Body of pancreas (tissue), 4 donors: Measurements from ENCODE around the gene GABRB1. TPM values are rescaled to one million over a fixed set of nuclear protein-coding genes. Genes with fewer than 3 reads are reported as not detected.
A peak's percentile ranks its signal among the peaks of the same experiment; 100 is the strongest.

Experiments used
- ATAC-seq: fragments of 150-250 bp; one replicate; pipeline ENCODE4 v1.9.1; 2016
- DNase-seq, 4 donors: peaks; one replicate each; pipeline ENCODE4 v3.0.0-alpha.2; 2019
- H3K27ac ChIP-seq, 4 donors: fragments of 200-600 bp; sonication (generic); 1 replicate in 3 of 4; 2 replicates in 1 of 4; pipeline versions ENCODE4 v1.5.1 to v1.6.1; 2016 to 2019; ENCODE audit warnings: mild to moderate bottlenecking in 1 of 4, mixed read lengths in 1 of 4, moderate library complexity in 1 of 4
- H3K27me3 ChIP-seq, 2 donors: fragments of 200-600 bp; sonication (generic); one replicate each; pipeline ENCODE4 v1.6.0; 2016; ENCODE audit warnings: mild to moderate bottlenecking in 1 of 2
- H3K36me3 ChIP-seq, 2 donors: fragments of 200-600 bp; sonication (generic); replicated peaks in 1 of 2; 2 replicates each; pipeline ENCODE4 v1.5.1; 2016; ENCODE audit warnings: low read depth in 2 of 2; ENCODE audit not compliant: insufficient read depth in 1 of 2
- H3K4me1 ChIP-seq: fragments of 200-600 bp; sonication (generic); one replicate; pipeline ENCODE4 v1.6.0; 2016
- H3K4me3 ChIP-seq, 2 donors: fragments of 200-600 bp; sonication (generic); 1 replicate in 1 of 2; 2 replicates in 1 of 2; pipeline ENCODE4 v1.5.1; 2016 to 2019
- H3K9me3 ChIP-seq, 3 donors: fragments of 200-600 bp; sonication (generic); 1 replicate in 2 of 3; 2 replicates in 1 of 3; pipeline ENCODE4 v1.5.1; 2016
- CTCF ChIP-seq, 7 experiments: fragments of 450-650 bp in 4 of 7; fragments of 200-600 bp in 3 of 7; sonication (generic) in 3 of 7; IDR thresholded peaks; one replicate each; pipeline ENCODE4 v1.5.1; 2016 to 2019; ENCODE audit warnings: antibody characterized with exemption in 7 of 7
- POLR2A ChIP-seq, 3 donors: fragments of 450-650 bp; IDR thresholded peaks; one replicate each; pipeline ENCODE4 v1.6.1; 2016; ENCODE audit warnings: antibody characterized with exemption in 3 of 3, mild to moderate bottlenecking in 2 of 3
- WGBS, 2 donors: methylation state at CpG; one replicate each; pipeline ENCODE4 v1.1.5; 2017; 5-methylcytosine and 5-hydroxymethylcytosine counted together
- intact Hi-C: fragments of 100-400 bp; cut with DNase I; formaldehyde crosslinking; loops from one replicate; pipeline ENCODE4 v1.15.1; 2023
- total RNA-seq, 2 donors: library from RNA; depleted of rRNA; stranded (reverse); fragments of >200 nt; gene quantifications; one replicate each; pipeline ENCODE4 v1.1.0, GENCODE V29; 2016

GABRB1 gene
- total RNA-seq, 2 donors from 2014 or later = not detected

- no peak within 1 kb of the TSS for H3K4me3 ChIP-seq
- ATAC-seq (no peak), DNase-seq (no peak)
- H3K27me3 ChIP-seq = no peaks in the 10 kb centered on the region
- intact Hi-C loops = no loop called here
- no peaks in the 10 kb centered on the region for H3K36me3 ChIP-seq
- peaks cover 16% of the 10 kb centered on the region for H3K4me1 ChIP-seq
- no peak within 1 kb of the TSS for H3K27ac ChIP-seq
- TF ChIP-seq CTCF (IDR thresholded peaks at IDR 0.05) = no peak
- TF ChIP-seq POLR2A (IDR thresholded peaks at IDR 0.05) = no peak
- WGBS, 2 donors = 2% methylated on average over 32 to 67 of the region's 67 CpGs
- H3K9me3 ChIP-seq = no peaks in the 10 kb centered on the region
Measured at GRCh38 chr4:46993075-46994006, 38.0 kb upstream of the GABRB1 start, which contains the start of gene GABRA4. Gene GABRA4 (minus strand): TSS chr4:46993581. CDS start chr4:46993424, 157 bp downstream.

GRCh38 chr4:46994007-46994405 is 37.4 kb upstream of the GABRB1 start:
- Histone ChIP-seq H3K36me3 (no peaks in the 10 kb centered on the region), H3K4me1 (peaks cover 16% of the 10 kb centered on the region), H3K4me3 (no peak overlapping the region), H3K9me3 (no peaks in the 10 kb centered on the region), H3K27ac (no peak overlapping the region), H3K27me3 (no peaks in the 10 kb centered on the region)
- intact Hi-C loops = no loop called here
- no peak for ATAC-seq
- no peak for TF ChIP-seq POLR2A (IDR thresholded peaks at IDR 0.05)
- no peak for TF ChIP-seq CTCF (IDR thresholded peaks at IDR 0.05)
- DNase-seq = no peak
- WGBS, 2 donors = 0 to 2% methylated on average over 14 of the region's 14 CpGs

GRCh38 chr4:46999566-46999965 is 31.8 kb upstream of the GABRB1 start:
- no peaks in the 10 kb centered on the region for H3K36me3 ChIP-seq
- H3K27me3 ChIP-seq = no peaks in the 10 kb centered on the region
- no peak for DNase-seq
- no peak overlapping the region for H3K4me3 ChIP-seq
- H3K9me3 ChIP-seq = no peaks in the 10 kb centered on the region
- no peak overlapping the region for H3K27ac ChIP-seq
- intact Hi-C loops = no loop called here
- TF ChIP-seq CTCF (IDR thresholded peaks at IDR 0.05) = no peak
- TF ChIP-seq POLR2A (IDR thresholded peaks at IDR 0.05) = no peak
- ATAC-seq = no peak
- H3K4me1 ChIP-seq = no peaks in the 10 kb centered on the region

- WGBS, 2 donors = 81 to 88% methylated on average over 1 of the region's 1 CpG
- ATAC-seq (no peak), DNase-seq (no peak)
- Histone ChIP-seq H3K9me3 (no peaks in the 10 kb centered on the region), H3K27me3 (no peaks in the 10 kb centered on the region), H3K4me1 (no peaks in the 10 kb centered on the region), H3K4me3 (no peak overlapping the region), H3K27ac (no peak overlapping the region), H3K36me3 (no peaks in the 10 kb centered on the region)
- intact Hi-C loops = no loop called here
- TF ChIP-seq POLR2A (IDR thresholded peaks at IDR 0.05) (no peak), CTCF (IDR thresholded peaks at IDR 0.05) (no peak)
Measured at GRCh38 chr4:47000406-47000805, 31.0 kb upstream of the GABRB1 start.

GRCh38 chr4:47002580-47002979 is 28.8 kb upstream of the GABRB1 start:
- 69 to 70% methylated on average over 1 of the region's 1 CpG for WGBS, 2 donors
- TF ChIP-seq CTCF (IDR thresholded peaks at IDR 0.05) (peak in 3 of 7 experiments; percentile 6 to 34 (median 14)), POLR2A (IDR thresholded peaks at IDR 0.05) (no peak)
- no peaks in the 10 kb centered on the region for H3K9me3 ChIP-seq
- intact Hi-C loops = no loop called here
- ATAC-seq (no peak), DNase-seq (no peak)
- no peaks in the 10 kb centered on the region for H3K36me3 ChIP-seq
- H3K27ac ChIP-seq = no peak overlapping the region
- H3K27me3 ChIP-seq = no peaks in the 10 kb centered on the region
- H3K4me1 ChIP-seq = no peaks in the 10 kb centered on the region
- no peak overlapping the region for H3K4me3 ChIP-seq
